Body of pancreas (tissue), 4 donors: ENCODE results near the gene C1orf35.

Experiments
- POLR2A ChIP-seq, 3 donors: fragments of 450-650 bp; IDR thresholded peaks; one replicate each; pipeline ENCODE4 v1.6.1; 2016; ENCODE audit warnings: antibody characterized with exemption in 3 of 3, mild to moderate bottlenecking in 2 of 3
- TF ChIP-seq, protein P1 (sequence below), 7 experiments: fragments of 450-650 bp in 4 of 7; fragments of 200-600 bp in 3 of 7; sonication (generic) in 3 of 7; IDR thresholded peaks; one replicate each; pipeline ENCODE4 v1.5.1; 2016 to 2019; ENCODE audit warnings: antibody characterized with exemption in 7 of 7

DNA sequence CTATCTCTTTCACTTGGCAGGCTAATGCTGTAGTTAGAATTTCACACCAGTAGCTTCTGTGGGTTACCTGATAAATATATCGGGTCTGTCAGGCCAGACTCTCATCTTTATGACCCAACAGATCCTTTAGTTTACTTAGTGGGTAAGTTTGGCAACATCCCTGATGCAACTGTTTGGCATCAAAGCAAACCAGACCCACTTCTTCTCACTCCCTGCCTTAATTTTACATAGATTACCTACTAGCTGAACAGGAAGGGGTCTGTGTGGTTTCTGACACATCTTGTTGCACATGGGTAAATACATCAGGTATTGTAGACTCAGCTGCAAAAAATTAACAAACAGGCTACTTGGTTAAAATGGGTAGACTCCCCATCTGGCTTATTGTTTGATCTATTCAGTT is 33.8 kb upstream of the C1orf35 start:
- TF ChIP-seq POLR2A (IDR thresholded peaks at IDR 0.05) = no peak
- TF ChIP-seq, protein P1, sequence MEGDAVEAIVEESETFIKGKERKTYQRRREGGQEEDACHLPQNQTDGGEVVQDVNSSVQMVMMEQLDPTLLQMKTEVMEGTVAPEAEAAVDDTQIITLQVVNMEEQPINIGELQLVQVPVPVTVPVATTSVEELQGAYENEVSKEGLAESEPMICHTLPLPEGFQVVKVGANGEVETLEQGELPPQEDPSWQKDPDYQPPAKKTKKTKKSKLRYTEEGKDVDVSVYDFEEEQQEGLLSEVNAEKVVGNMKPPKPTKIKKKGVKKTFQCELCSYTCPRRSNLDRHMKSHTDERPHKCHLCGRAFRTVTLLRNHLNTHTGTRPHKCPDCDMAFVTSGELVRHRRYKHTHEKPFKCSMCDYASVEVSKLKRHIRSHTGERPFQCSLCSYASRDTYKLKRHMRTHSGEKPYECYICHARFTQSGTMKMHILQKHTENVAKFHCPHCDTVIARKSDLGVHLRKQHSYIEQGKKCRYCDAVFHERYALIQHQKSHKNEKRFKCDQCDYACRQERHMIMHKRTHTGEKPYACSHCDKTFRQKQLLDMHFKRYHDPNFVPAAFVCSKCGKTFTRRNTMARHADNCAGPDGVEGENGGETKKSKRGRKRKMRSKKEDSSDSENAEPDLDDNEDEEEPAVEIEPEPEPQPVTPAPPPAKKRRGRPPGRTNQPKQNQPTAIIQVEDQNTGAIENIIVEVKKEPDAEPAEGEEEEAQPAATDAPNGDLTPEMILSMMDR (IDR thresholded peaks at IDR 0.05) = no peak
